Natural killer cell (primary cell): ENCODE measurements around the gene ZNF467. TPM values are rescaled to one million over a fixed set of nuclear protein-coding genes. Genes with fewer than 3 reads are reported as not detected.

Source experiments
- ATAC-seq, 3 donors: fragments of 150-1000 bp in 2 of 3; fragments of 200-7000 bp in 1 of 3; cut with Tn5 transposase; 1 replicate in 1 of 3; 2 replicates in 2 of 3; pipeline ENCODE4 v1.10.0; 2021; ENCODE audit warnings: mild to moderate bottlenecking in 2 of 3, moderate library complexity in 2 of 3
- DNase-seq, 2 donors: peaks; one replicate each; pipeline versions ENCODE4 v3.0.0 to v3.0.0-alpha.2; 2013 to 2021; ENCODE audit warnings: mixed read lengths in 1 of 2
- H3K27ac ChIP-seq: one replicate; pipeline ENCODE4 v1.5.1; 2013; ENCODE audit warnings: mild to moderate bottlenecking, low read length
- H3K27me3 ChIP-seq: one replicate; pipeline ENCODE4 v1.6.1; 2013; ENCODE audit warnings: low read length; ENCODE audit not compliant: control insufficient read depth, insufficient read depth
- H3K36me3 ChIP-seq: one replicate; pipeline ENCODE4 v1.6.1; 2013; ENCODE audit warnings: low read length; ENCODE audit not compliant: control insufficient read depth, insufficient read depth
- H3K4me1 ChIP-seq: one replicate; pipeline ENCODE4 v1.6.1; 2013; ENCODE audit warnings: low read length; ENCODE audit not compliant: control insufficient read depth, insufficient read depth
- H3K4me3 ChIP-seq: one replicate; pipeline ENCODE4 v1.5.1; 2013; ENCODE audit warnings: low read length
- H3K9me3 ChIP-seq: one replicate; pipeline ENCODE4 v1.6.1; 2013; ENCODE audit warnings: low read length; ENCODE audit not compliant: control insufficient read depth, insufficient read depth
- H3K27ac Mint-ChIP-seq, 2 donors: one replicate each; pipeline ENCODE4 v1.8.0; 2022; ENCODE audit warnings: mild to moderate bottlenecking in 2 of 2, mixed read lengths in 2 of 2, moderate library complexity in 1 of 2
- H3K27me3 Mint-ChIP-seq, 2 donors: one replicate each; pipeline ENCODE4 v1.8.0; 2022; ENCODE audit warnings: low read depth in 2 of 2, mixed read lengths in 2 of 2
- H3K36me3 Mint-ChIP-seq: one replicate; pipeline ENCODE4 v1.8.0; 2022; ENCODE audit warnings: mixed read lengths
- H3K4me1 Mint-ChIP-seq, 2 donors: one replicate each; pipeline ENCODE4 v1.8.0; 2022; ENCODE audit warnings: mixed read lengths in 2 of 2
- H3K4me3 Mint-ChIP-seq: one replicate; pipeline ENCODE4 v1.8.0; 2022; ENCODE audit warnings: mild to moderate bottlenecking, moderate library complexity, mixed read lengths
- H3K9me3 Mint-ChIP-seq, 2 donors: one replicate each; pipeline ENCODE4 v1.8.0; 2022; ENCODE audit warnings: mixed read lengths in 2 of 2
- WGBS: methylation state at CpG from one replicate; pipeline ENCODE4 v1.1.7; 2013; ENCODE audit warnings: missing lambda C conversion rate; ENCODE audit not compliant: insufficient coverage; 5-methylcytosine and 5-hydroxymethylcytosine counted together
- intact Hi-C: fragments of 100-400 bp; cut with micrococcal nuclease; formaldehyde crosslinking; loops from one replicate; pipeline ENCODE4 v1.14.2; 2022
- total RNA-seq, 4 donors: library from RNA; stranded (reverse); fragments of 120-200 nt in 1 of 4; gene quantifications; one replicate each; pipeline versions ENCODE4 v1.2.3 to v1.2.4, GENCODE V29; 2013 to 2022
- TF ChIP-seq, protein P1 (sequence below): fragments of 200-600 bp; IDR thresholded peaks from one replicate; pipeline ENCODE4 v1.8.0; 2022; ENCODE audit warnings: antibody characterized with exemption

The ZNF467 gene
- total RNA-seq, 3 donors from 2014 or later (not counting 1 experiment from before 2014, with no cell fraction given): 2.8 to 5.4 (median 3.7) TPM

DNA sequence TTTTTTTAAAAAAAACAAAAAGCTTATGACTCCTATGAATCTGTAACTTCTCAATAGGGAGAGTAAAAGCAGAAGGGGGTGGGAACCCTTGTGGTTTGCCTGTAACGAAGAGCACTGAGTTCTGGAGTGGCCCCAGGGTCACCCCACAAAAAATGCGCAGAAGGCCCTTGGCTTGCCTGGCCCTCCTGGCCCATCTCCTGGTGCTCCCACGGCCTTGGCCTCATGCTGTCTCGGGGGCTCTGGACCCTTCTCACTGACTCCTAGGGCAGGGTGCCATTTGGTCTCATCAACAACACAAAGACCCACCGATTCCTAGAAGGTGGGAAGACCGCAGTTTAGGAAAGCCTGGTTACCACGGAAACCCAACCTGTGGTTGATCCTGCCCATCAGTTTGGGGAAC is 40.8 kb downstream of the ZNF467 start:
- ATAC-seq: no peak
- no peaks in the 10 kb centered on the region for H3K4me1 Mint-ChIP-seq
- Histone ChIP-seq H3K27ac (no peak overlapping the region), H3K4me3 (no peak overlapping the region), H3K4me1 (no peaks in the 10 kb centered on the region), H3K9me3 (no peaks in the 10 kb centered on the region), H3K36me3 (peaks cover 8% of the 10 kb centered on the region), H3K27me3 (no peaks in the 10 kb centered on the region)
- H3K27me3 Mint-ChIP-seq: peaks cover 3 to 6% of the 10 kb centered on the region in 2 donors
- H3K4me3 Mint-ChIP-seq: no peak overlapping the region
- no peak overlapping the region for H3K27ac Mint-ChIP-seq
- no peaks in the 10 kb centered on the region for H3K9me3 Mint-ChIP-seq
- TF ChIP-seq, protein P1, sequence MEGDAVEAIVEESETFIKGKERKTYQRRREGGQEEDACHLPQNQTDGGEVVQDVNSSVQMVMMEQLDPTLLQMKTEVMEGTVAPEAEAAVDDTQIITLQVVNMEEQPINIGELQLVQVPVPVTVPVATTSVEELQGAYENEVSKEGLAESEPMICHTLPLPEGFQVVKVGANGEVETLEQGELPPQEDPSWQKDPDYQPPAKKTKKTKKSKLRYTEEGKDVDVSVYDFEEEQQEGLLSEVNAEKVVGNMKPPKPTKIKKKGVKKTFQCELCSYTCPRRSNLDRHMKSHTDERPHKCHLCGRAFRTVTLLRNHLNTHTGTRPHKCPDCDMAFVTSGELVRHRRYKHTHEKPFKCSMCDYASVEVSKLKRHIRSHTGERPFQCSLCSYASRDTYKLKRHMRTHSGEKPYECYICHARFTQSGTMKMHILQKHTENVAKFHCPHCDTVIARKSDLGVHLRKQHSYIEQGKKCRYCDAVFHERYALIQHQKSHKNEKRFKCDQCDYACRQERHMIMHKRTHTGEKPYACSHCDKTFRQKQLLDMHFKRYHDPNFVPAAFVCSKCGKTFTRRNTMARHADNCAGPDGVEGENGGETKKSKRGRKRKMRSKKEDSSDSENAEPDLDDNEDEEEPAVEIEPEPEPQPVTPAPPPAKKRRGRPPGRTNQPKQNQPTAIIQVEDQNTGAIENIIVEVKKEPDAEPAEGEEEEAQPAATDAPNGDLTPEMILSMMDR: no peak
- H3K36me3 Mint-ChIP-seq: no peaks in the 10 kb centered on the region
- intact Hi-C loops: no loop called here
- no peak for DNase-seq
- 96% methylated on average over 7 of the region's 7 CpGs for WGBS

DNA sequence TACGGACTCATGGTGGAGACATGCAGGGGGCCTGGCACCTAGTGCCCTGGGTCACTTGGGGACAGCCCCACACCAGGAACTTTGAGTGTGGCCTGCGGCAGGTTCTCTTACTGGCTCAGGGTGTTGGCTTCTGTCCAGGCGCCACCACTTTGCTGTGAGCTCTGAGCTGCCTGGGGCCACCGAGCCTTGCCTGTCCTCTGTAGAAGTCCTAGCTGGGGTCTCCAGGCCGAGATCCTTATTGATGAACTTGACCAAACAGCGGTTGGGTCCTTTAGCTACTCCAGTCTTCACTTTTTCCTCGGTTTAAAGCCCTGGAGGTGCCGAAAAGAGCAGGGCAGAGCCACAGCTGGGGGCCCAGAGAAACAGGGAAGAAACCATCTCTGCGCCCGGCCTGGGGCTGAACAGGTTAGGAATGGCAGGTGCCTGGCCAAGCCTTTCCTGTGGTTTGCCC is 41.3 kb downstream of the ZNF467 start:
- TF ChIP-seq, protein P1: no peak
- Mint-ChIP-seq H3K27ac (no peak overlapping the region), H3K36me3 (no peaks in the 10 kb centered on the region), H3K4me3 (no peak overlapping the region), H3K27me3 (peaks cover 1 to 4% of the 10 kb centered on the region in 2 donors), H3K4me1 (no peaks in the 10 kb centered on the region), H3K9me3 (no peaks in the 10 kb centered on the region)
- no peaks in the 10 kb centered on the region for H3K4me1 ChIP-seq
- no peak overlapping the region for H3K27ac ChIP-seq
- DNase-seq (no peak), ATAC-seq (no peak)
- H3K27me3 ChIP-seq: no peaks in the 10 kb centered on the region
- WGBS: 94% methylated on average over 10 of the region's 10 CpGs
- no peak overlapping the region for H3K4me3 ChIP-seq
- H3K9me3 ChIP-seq: no peaks in the 10 kb centered on the region
- H3K36me3 ChIP-seq: peaks cover 8% of the 10 kb centered on the region
- intact Hi-C loops: no loop called here

DNA sequence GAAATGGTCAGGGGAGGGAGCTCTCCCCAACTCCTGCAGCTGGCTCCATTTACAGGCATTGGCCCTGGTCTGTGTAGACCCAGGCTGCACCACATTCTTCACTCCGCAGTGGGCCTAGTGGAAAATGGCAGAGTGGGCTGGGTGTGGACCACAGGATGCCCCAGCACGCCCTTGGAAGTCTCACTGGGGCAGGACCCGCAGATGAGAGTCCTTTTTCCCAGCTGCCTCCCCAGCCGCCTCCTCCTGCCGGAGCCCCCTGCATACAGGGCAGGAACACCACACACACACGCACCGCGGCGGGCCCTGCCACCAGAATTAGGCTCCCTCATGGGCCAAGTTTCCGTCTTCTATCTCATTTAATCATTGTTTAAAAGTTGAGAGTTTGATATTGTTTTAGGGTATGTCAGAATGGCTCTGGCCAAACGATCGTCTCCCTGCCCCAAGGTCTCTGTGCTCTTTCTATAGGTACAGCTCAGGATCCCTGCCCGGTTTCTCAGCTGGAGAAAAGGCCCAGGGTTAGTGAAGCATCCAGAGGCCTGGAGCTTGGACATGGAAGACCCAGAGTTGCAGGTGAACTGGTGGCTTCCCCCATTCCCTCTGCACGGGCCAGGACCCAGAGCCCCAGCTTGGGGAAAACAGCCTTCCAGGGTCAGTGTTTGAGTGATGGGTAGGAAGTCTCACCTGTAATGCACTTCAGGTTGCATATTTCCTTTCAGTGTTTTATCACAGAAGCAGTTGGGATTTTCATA is 42.0 kb downstream of the ZNF467 start:
- TF ChIP-seq, protein P1: no peak
- H3K9me3 ChIP-seq: no peaks in the 10 kb centered on the region
- no peaks in the 10 kb centered on the region for H3K4me1 Mint-ChIP-seq
- no peaks in the 10 kb centered on the region for H3K4me1 ChIP-seq
- no peaks in the 10 kb centered on the region for H3K27me3 ChIP-seq
- H3K4me3 ChIP-seq: no peak overlapping the region
- no peaks in the 10 kb centered on the region for H3K36me3 Mint-ChIP-seq
- peaks cover 8% of the 10 kb centered on the region for H3K36me3 ChIP-seq
- no peak overlapping the region for H3K4me3 Mint-ChIP-seq
- intact Hi-C loops: no loop called here
- WGBS: 94% methylated on average over 14 of the region's 14 CpGs
- H3K27me3 Mint-ChIP-seq: no peaks in the 10 kb centered on the region
- no peak overlapping the region for H3K27ac ChIP-seq
- no peak for DNase-seq
- no peaks in the 10 kb centered on the region for H3K9me3 Mint-ChIP-seq
- no peak overlapping the region for H3K27ac Mint-ChIP-seq
- ATAC-seq: no peak
